SK-N-SH treated with all-trans-retinoic acid at 6 μM for 48 hours (cell line): ENCODE data around the gene HMGCS2.

Experiments used
- CSDC2 ChIP-seq: fragments of 250-450 bp; sonication (Bioruptor Pico); IDR thresholded peaks from 2 replicates; pipeline ENCODE4 v1.5.0; 2020; ENCODE audit warnings: mild to moderate bottlenecking, moderate library complexity
- RARB ChIP-seq: fragments of 250-450 bp; sonication (Bioruptor Pico); IDR thresholded peaks from 2 replicates; pipeline ENCODE4 v1.8.0; 2021; ENCODE audit warnings: mild to moderate bottlenecking, moderate library complexity
- ZC3H10 ChIP-seq: fragments of 250-450 bp; sonication (Bioruptor Pico); IDR thresholded peaks from 2 replicates; pipeline ENCODE4 v1.5.1; 2021; ENCODE audit warnings: mild to moderate bottlenecking, moderate library complexity
- ZNF565 ChIP-seq: fragments of 450-650 bp; formaldehyde crosslinking; conservative IDR thresholded peaks from 2 replicates; pipeline ENCODE4 v1.5.0; 2020; ENCODE audit warnings: low read depth, mild to moderate bottlenecking, moderate library complexity

DNA sequence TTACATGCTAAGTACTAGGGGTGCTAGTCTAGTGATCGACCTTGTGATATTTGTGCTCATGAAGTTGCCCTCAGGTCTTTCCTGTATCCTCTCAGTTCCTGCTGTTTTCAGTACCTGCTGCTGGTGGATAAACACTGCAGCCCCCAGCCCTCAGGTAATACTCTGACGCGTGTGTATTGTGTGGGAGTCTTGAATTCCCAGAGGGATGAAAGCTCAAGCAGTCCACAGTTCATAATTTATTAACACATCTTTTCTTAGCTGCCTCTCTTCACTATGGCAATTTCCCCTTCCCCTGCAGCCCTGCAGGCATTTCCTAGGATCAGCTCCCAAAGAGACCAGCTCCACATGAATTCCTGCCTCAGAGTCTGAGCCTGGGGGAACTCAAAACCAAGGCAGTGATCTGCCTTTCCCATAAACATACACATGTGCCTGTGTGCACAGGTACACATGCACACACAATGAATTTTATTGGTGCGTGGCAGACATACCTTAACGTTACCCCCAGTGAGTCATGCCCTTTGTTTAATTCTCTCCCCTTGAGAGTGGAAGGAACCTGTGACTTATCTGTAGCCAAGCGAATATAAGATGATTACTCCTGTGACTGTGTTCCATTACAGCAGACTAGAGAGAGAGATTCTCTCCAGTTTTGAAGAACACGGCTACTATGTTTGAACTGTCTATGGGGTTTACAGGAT lies 14.1 kb upstream of the HMGCS2 start:
- TF ChIP-seq RARB (CRISPR knock-in tag): no peak
- TF ChIP-seq ZC3H10 (CRISPR knock-in tag): no peak
- no peak for TF ChIP-seq CSDC2 (CRISPR knock-in tag)
- TF ChIP-seq ZNF565 (CRISPR knock-in tag): no peak
